ENCODE results near the gene NTSR1. TPM values are rescaled to one million over a fixed set of nuclear protein-coding genes. Genes with fewer than 3 reads are reported as not detected.

NTSR1 gene
- total RNA-seq (under 1 TPM in 1 of 4 donors, not detected in 3; 0.06 TPM), polyA plus RNA-seq (not detected)
- long read RNA-seq, donor 1 = 0 reads
- long read RNA-seq, donor 2 = 0 reads
- long read RNA-seq, donor 3 = 0 reads
- long read RNA-seq, donor 4 = 0 reads

- DNase-seq = peak in 2 of 3 donors; percentile 38 to 46
- no peak for ATAC-seq
- no peaks in the 10 kb centered on the region for H3K9me3 ChIP-seq (ENCODE audit: control insufficient read depth, low read length)
- 9% methylated on average over 124 of the region's 124 CpGs for WGBS
- no peak within 1 kb of the TSS for H3K27ac ChIP-seq (ENCODE audit: low read length)
- no peaks in the 10 kb centered on the region for H3K27me3 ChIP-seq (ENCODE audit: control insufficient read depth, insufficient read depth)
- H3K4me3 ChIP-seq (ENCODE audit: low read length) = no peak within 1 kb of the TSS
- H3K4me1 ChIP-seq (ENCODE audit: control insufficient read depth, insufficient read depth, low read length) = peaks cover 6% of the 10 kb centered on the region
- intact Hi-C loops (cut with DNase I) = loop anchor here in 1 of 4 donors (10.0 kb wide), 1 partner anchor 56 kb away; no protein-coding TSS in a partner anchor
These were observed at the start of gene NTSR1 for GRCh38 chr20:62708591-62709536. Gene NTSR1 (plus strand): TSS chr20:62708836. CDS start chr20:62709208, 372 bp downstream.

GRCh38 chr20:62659488-62660239, 49.0 kb upstream of the NTSR1 start:
- Histone ChIP-seq H3K4me3 (ENCODE audit: low read length) (no peak overlapping the region), H3K4me1 (ENCODE audit: control insufficient read depth, insufficient read depth, low read length) (no peaks in the 10 kb centered on the region), H3K27me3 (ENCODE audit: control insufficient read depth, insufficient read depth) (no peaks in the 10 kb centered on the region), H3K27ac (ENCODE audit: low read length) (no peak overlapping the region), H3K9me3 (ENCODE audit: control insufficient read depth, low read length) (no peaks in the 10 kb centered on the region)
- intact Hi-C loops (cut with DNase I) = no loop called here
- WGBS = 90% methylated on average over 29 of the region's 29 CpGs
- DNase-seq = peak in 1 of 3 donors; percentile 53
- no peak for ATAC-seq

- Histone ChIP-seq H3K27me3 (ENCODE audit: control insufficient read depth, insufficient read depth) (no peaks in the 10 kb centered on the region), H3K4me3 (ENCODE audit: low read length) (no peak overlapping the region), H3K4me1 (ENCODE audit: control insufficient read depth, insufficient read depth, low read length) (no peaks in the 10 kb centered on the region), H3K27ac (ENCODE audit: low read length) (no peak overlapping the region), H3K9me3 (ENCODE audit: control insufficient read depth, low read length) (no peaks in the 10 kb centered on the region)
- WGBS = 93% methylated on average over 15 of the region's 15 CpGs
- ATAC-seq = no peak
- intact Hi-C loops (cut with DNase I) = no loop called here
- DNase-seq = peak in 1 of 3 donors; percentile 35
These were observed 48.4 kb upstream of the NTSR1 start for GRCh38 chr20:62660240-62660615.

- ATAC-seq = no peak
- no peaks in the 10 kb centered on the region for H3K9me3 ChIP-seq (ENCODE audit: control insufficient read depth, low read length)
- no peaks in the 10 kb centered on the region for H3K27me3 ChIP-seq (ENCODE audit: control insufficient read depth, insufficient read depth)
- H3K4me1 ChIP-seq (ENCODE audit: control insufficient read depth, insufficient read depth, low read length) = no peaks in the 10 kb centered on the region
- no peak overlapping the region for H3K4me3 ChIP-seq (ENCODE audit: low read length)
- 65% methylated on average over 18 of the region's 18 CpGs for WGBS
- H3K27ac ChIP-seq (ENCODE audit: low read length) = no peak overlapping the region
- DNase-seq = peak in 1 of 3 donors; percentile 36
- intact Hi-C loops (cut with DNase I) = no loop called here
These were observed 47.9 kb upstream of the NTSR1 start for GRCh38 chr20:62660768-62661167.

- intact Hi-C loops (cut with DNase I) = no loop called here
These were observed 47.0 kb upstream of the NTSR1 start for GRCh38 chr20:62661647-62662046.

GRCh38 chr20:62662422-62662821, 46.2 kb upstream of the NTSR1 start:
- Histone ChIP-seq H3K4me1 (ENCODE audit: control insufficient read depth, insufficient read depth, low read length) (no peaks in the 10 kb centered on the region), H3K4me3 (ENCODE audit: low read length) (no peak overlapping the region), H3K9me3 (ENCODE audit: control insufficient read depth, low read length) (no peaks in the 10 kb centered on the region), H3K27ac (ENCODE audit: low read length) (no peak overlapping the region), H3K27me3 (ENCODE audit: control insufficient read depth, insufficient read depth) (no peaks in the 10 kb centered on the region)
- DNase-seq (peak in 1 of 3 donors; percentile 59), ATAC-seq (no peak)
- intact Hi-C loops (cut with DNase I) = no loop called here
- WGBS = 73% methylated on average over 6 of the region's 6 CpGs

More at GRCh38 chr20:62661647-62662046, 47.0 kb upstream of the NTSR1 start:
- H3K9me3 ChIP-seq (ENCODE audit: control insufficient read depth, low read length) = no peaks in the 10 kb centered on the region
- no peak overlapping the region for H3K27ac ChIP-seq (ENCODE audit: low read length)
- no peak overlapping the region for H3K4me3 ChIP-seq (ENCODE audit: low read length)
- WGBS = 73% methylated on average over 11 of the region's 11 CpGs
- no peaks in the 10 kb centered on the region for H3K27me3 ChIP-seq (ENCODE audit: control insufficient read depth, insufficient read depth)
- DNase-seq = peak in 1 of 3 donors; percentile 47
- ATAC-seq = no peak
- H3K4me1 ChIP-seq (ENCODE audit: control insufficient read depth, insufficient read depth, low read length) = no peaks in the 10 kb centered on the region

- no peaks in the 10 kb centered on the region for H3K4me1 ChIP-seq (ENCODE audit: control insufficient read depth, insufficient read depth, low read length)
- intact Hi-C loops (cut with DNase I) = no loop called here
- H3K9me3 ChIP-seq (ENCODE audit: control insufficient read depth, low read length) = no peaks in the 10 kb centered on the region
- DNase-seq (peak in 1 of 3 donors; percentile 14), ATAC-seq (no peak)
- WGBS = 88% methylated on average over 24 of the region's 24 CpGs
- H3K4me3 ChIP-seq (ENCODE audit: low read length) = no peak overlapping the region
- no peak overlapping the region for H3K27ac ChIP-seq (ENCODE audit: low read length)
- H3K27me3 ChIP-seq (ENCODE audit: control insufficient read depth, insufficient read depth) = no peaks in the 10 kb centered on the region
These were observed 45.3 kb upstream of the NTSR1 start for GRCh38 chr20:62663145-62664018.

GRCh38 chr20:62664019-62664971, 44.3 kb upstream of the NTSR1 start:
- Histone ChIP-seq H3K27me3 (ENCODE audit: control insufficient read depth, insufficient read depth) (no peaks in the 10 kb centered on the region), H3K9me3 (ENCODE audit: control insufficient read depth, low read length) (no peaks in the 10 kb centered on the region), H3K4me1 (ENCODE audit: control insufficient read depth, insufficient read depth, low read length) (no peaks in the 10 kb centered on the region), H3K27ac (ENCODE audit: low read length) (no peak overlapping the region), H3K4me3 (ENCODE audit: low read length) (no peak overlapping the region)
- 93% methylated on average over 18 of the region's 18 CpGs for WGBS
- peak in 1 of 3 donors; percentile 47 for DNase-seq
- ATAC-seq = no peak
- intact Hi-C loops (cut with DNase I) = no loop called here

GRCh38 chr20:62665153-62665754, 43.4 kb upstream of the NTSR1 start:
- H3K4me1 ChIP-seq (ENCODE audit: control insufficient read depth, insufficient read depth, low read length) = no peaks in the 10 kb centered on the region
- 92% methylated on average over 12 of the region's 12 CpGs for WGBS
- H3K4me3 ChIP-seq (ENCODE audit: low read length) = no peak overlapping the region
- no peak overlapping the region for H3K27ac ChIP-seq (ENCODE audit: low read length)
- H3K27me3 ChIP-seq (ENCODE audit: control insufficient read depth, insufficient read depth) = no peaks in the 10 kb centered on the region
- ATAC-seq (no peak), DNase-seq (peak in 1 of 3 donors; percentile 57)
- intact Hi-C loops (cut with DNase I) = loop anchor here in 3 of 4 donors (5.0 kb wide), 2 partner anchors 127 to 142 kb away; no protein-coding TSS in a partner anchor
- H3K9me3 ChIP-seq (ENCODE audit: control insufficient read depth, low read length) = no peaks in the 10 kb centered on the region

Measured in right cardiac atrium (tissue), 5 donors.